ENCODE data around the gene FAM181B.

GRCh38 chr11:82692981-82693380 lies 40.7 kb downstream of the FAM181B start:
- no peak for TF ChIP-seq EP300 (IDR thresholded peaks at IDR 0.05)
- no peak for TF ChIP-seq CTCF (IDR thresholded peaks at IDR 0.05)
- TF ChIP-seq POLR2A (IDR thresholded peaks at IDR 0.05) = no peak

Measured in ovary (tissue), 3 donors.